Astrocyte (in vitro differentiated cells and primary cell): ENCODE measurements around the gene CLEC4G. TPM values are rescaled to one million over a fixed set of nuclear protein-coding genes. Genes with fewer than 3 reads are reported as not detected.
"Not testable (repeated sequence)": the region's sequence is repeated elsewhere in the genome, so short reads cannot be mapped to it uniquely, and the experiment has no call there.

Experiments used
- DNase-seq: peaks from one replicate; pipeline ENCODE4 v3.0.0-alpha.2; 2010; ENCODE audit warnings: low read depth
- FAIRE-seq: peaks from 2 replicates; lab custom pipeline; 2011; peaks lifted over from hg19 to GRCh38; lab: Jason Lieb, UNC
- H2AFZ ChIP-seq: 2 replicates; pipeline ENCODE4 v1.6.0; 2012; ENCODE audit warnings: low read depth, low read length, inconsistent platforms
- H3K27ac ChIP-seq: 2 replicates; pipeline ENCODE4 v1.5.1; 2011; ENCODE audit warnings: low read depth, low read length, inconsistent platforms
- H3K27me3 ChIP-seq: 2 replicates; pipeline ENCODE4 v1.6.0; 2011; ENCODE audit warnings: low read length, inconsistent platforms; ENCODE audit not compliant: insufficient read depth
- H3K36me3 ChIP-seq: 2 replicates; pipeline ENCODE4 v1.5.1; 2011; ENCODE audit warnings: low read length, inconsistent platforms; ENCODE audit not compliant: insufficient read depth
- H3K4me1 ChIP-seq: 2 replicates; pipeline ENCODE4 v1.5.1; 2011; ENCODE audit warnings: low read length, inconsistent platforms; ENCODE audit not compliant: insufficient read depth
- H3K4me2 ChIP-seq: 2 replicates; pipeline ENCODE4 v1.6.0; 2012; ENCODE audit warnings: low read length, inconsistent platforms
- H3K4me3 ChIP-seq: 2 replicates; pipeline ENCODE4 v1.5.1; 2011; ENCODE audit warnings: low read depth, mild to moderate bottlenecking, low read length, inconsistent platforms; ENCODE audit not compliant: insufficient read depth
- H3K79me2 ChIP-seq: 2 replicates; pipeline ENCODE4 v1.6.0; 2012; ENCODE audit warnings: mild to moderate bottlenecking, low read length, inconsistent platforms; ENCODE audit not compliant: insufficient read depth
- H3K9ac ChIP-seq: 2 replicates; pipeline ENCODE4 v1.6.0; 2012; ENCODE audit warnings: mild to moderate bottlenecking, low read length, inconsistent platforms
- H3K9me3 ChIP-seq: 2 replicates; pipeline ENCODE4 v1.5.1; 2012; ENCODE audit warnings: low read depth, mild to moderate bottlenecking, low read length, inconsistent platforms; ENCODE audit not compliant: insufficient read depth
- H4K20me1 ChIP-seq: 2 replicates; pipeline ENCODE4 v1.6.0; 2012; ENCODE audit warnings: low read length, inconsistent platforms; ENCODE audit not compliant: insufficient read depth
- H3K27ac Mint-ChIP-seq: one replicate; pipeline ENCODE4 v1.8.0; 2021; ENCODE audit warnings: mild to moderate bottlenecking, mixed read lengths; ENCODE audit not compliant: unreplicated experiment
- H3K27me3 Mint-ChIP-seq: one replicate; pipeline ENCODE4 v1.8.0; 2021; ENCODE audit warnings: low read depth, mixed read lengths; ENCODE audit not compliant: unreplicated experiment
- H3K36me3 Mint-ChIP-seq: one replicate; pipeline ENCODE4 v1.8.0; 2021; ENCODE audit warnings: low read depth, mixed read lengths; ENCODE audit not compliant: unreplicated experiment
- H3K4me1 Mint-ChIP-seq: one replicate; pipeline ENCODE4 v1.8.0; 2021; ENCODE audit warnings: low read depth, mixed read lengths; ENCODE audit not compliant: unreplicated experiment
- H3K4me3 Mint-ChIP-seq: one replicate; pipeline ENCODE4 v1.8.0; 2021; ENCODE audit warnings: mild to moderate bottlenecking, moderate library complexity, mixed read lengths; ENCODE audit not compliant: unreplicated experiment
- H3K9me3 Mint-ChIP-seq: one replicate; pipeline ENCODE4 v1.8.0; 2021; ENCODE audit warnings: mild to moderate bottlenecking, mixed read lengths; ENCODE audit not compliant: unreplicated experiment
- CTCF ChIP-seq: IDR thresholded peaks from 2 replicates; pipeline ENCODE4 v1.5.1; 2011; ENCODE audit warnings: low read depth, mild to moderate bottlenecking, inconsistent platforms, low read length, moderate library complexity; ENCODE audit not compliant: insufficient read depth
- EZH2 ChIP-seq: IDR thresholded peaks from 2 replicates; pipeline ENCODE4 v1.6.1; 2012; ENCODE audit warnings: mild to moderate bottlenecking, low read length, inconsistent platforms; ENCODE audit not compliant: insufficient read depth
- total RNA-seq: library from RNA; stranded (reverse); gene quantifications from 2 replicates; pipeline ENCODE4 v1.2.1, GENCODE V29; 2021

Gene CLEC4G
- total RNA-seq, 1 donor from 2014 or later, result not detected

DNA sequence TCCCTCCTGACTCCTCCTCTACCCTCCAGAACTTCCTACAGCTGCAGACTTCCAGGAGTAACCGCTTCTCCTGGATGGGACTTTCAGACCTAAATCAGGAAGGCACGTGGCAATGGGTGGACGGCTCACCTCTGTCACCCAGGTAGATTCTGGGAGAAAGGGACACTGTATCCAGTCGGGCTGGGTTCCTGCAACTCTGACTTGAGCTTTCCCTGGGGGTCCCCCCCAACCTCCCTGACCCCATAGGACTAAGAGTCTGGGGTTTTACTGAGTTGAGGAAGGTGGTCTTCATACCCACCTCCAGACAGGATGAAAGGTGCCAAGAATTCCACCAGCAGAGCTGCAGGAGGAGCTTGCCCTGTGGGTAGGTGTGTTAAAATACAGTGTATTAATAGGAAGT is 35.6 kb upstream of the CLEC4G start:
- Mint-ChIP-seq H3K9me3 (peaks cover 8% of the 10 kb centered on the region), H3K36me3 (no peaks in the 10 kb centered on the region), H3K4me3 (no peak overlapping the region), H3K27ac (no peak overlapping the region), H3K4me1 (peaks cover 3% of the 10 kb centered on the region), H3K27me3 (peaks cover 49% of the 10 kb centered on the region)
- H2AFZ ChIP-seq, result no peak overlapping the region
- H3K4me2 ChIP-seq, result no peak overlapping the region
- no peaks in the 10 kb centered on the region for H3K79me2 ChIP-seq
- H3K27ac ChIP-seq, result no peak overlapping the region
- TF ChIP-seq EZH2, result no peak
- TF ChIP-seq CTCF, result no peak
- DNase-seq (no peak), FAIRE-seq (no peak)
- no peaks in the 10 kb centered on the region for H3K9me3 ChIP-seq
- no peak overlapping the region for H3K4me3 ChIP-seq
- no peaks in the 10 kb centered on the region for H4K20me1 ChIP-seq
- H3K36me3 ChIP-seq, result no peaks in the 10 kb centered on the region
- no peak overlapping the region for H3K9ac ChIP-seq
- H3K27me3 ChIP-seq, result peaks cover 4% of the 10 kb centered on the region
- no peaks in the 10 kb centered on the region for H3K4me1 ChIP-seq

GRCh38 chr19:7766535-7766934 is 34.6 kb upstream of the CLEC4G start:
- Mint-ChIP-seq H3K4me3 (no peak overlapping the region), H3K27me3 (peaks cover 49% of the 10 kb centered on the region), H3K27ac (no peak overlapping the region), H3K4me1 (no peaks in the 10 kb centered on the region), H3K36me3 (no peaks in the 10 kb centered on the region), H3K9me3 (peaks cover 12% of the 10 kb centered on the region)
- H3K9me3 ChIP-seq, result no peaks in the 10 kb centered on the region
- H3K79me2 ChIP-seq, result no peaks in the 10 kb centered on the region
- FAIRE-seq (no peak), DNase-seq (no peak)
- H3K27ac ChIP-seq, result no peak overlapping the region
- no peaks in the 10 kb centered on the region for H3K36me3 ChIP-seq
- H3K9ac ChIP-seq, result no peak overlapping the region
- H3K4me1 ChIP-seq, result no peaks in the 10 kb centered on the region
- no peak overlapping the region for H3K4me3 ChIP-seq
- peaks cover 4% of the 10 kb centered on the region for H3K27me3 ChIP-seq
- no peak overlapping the region for H2AFZ ChIP-seq
- H4K20me1 ChIP-seq, result no peaks in the 10 kb centered on the region
- TF ChIP-seq EZH2, result no peak
- no peak for TF ChIP-seq CTCF
- no peak overlapping the region for H3K4me2 ChIP-seq

GRCh38 chr19:7765043-7765442 is 33.1 kb upstream of the CLEC4G start:
- FAIRE-seq, H4K20me1 ChIP-seq: not testable (repeated sequence)

DNA sequence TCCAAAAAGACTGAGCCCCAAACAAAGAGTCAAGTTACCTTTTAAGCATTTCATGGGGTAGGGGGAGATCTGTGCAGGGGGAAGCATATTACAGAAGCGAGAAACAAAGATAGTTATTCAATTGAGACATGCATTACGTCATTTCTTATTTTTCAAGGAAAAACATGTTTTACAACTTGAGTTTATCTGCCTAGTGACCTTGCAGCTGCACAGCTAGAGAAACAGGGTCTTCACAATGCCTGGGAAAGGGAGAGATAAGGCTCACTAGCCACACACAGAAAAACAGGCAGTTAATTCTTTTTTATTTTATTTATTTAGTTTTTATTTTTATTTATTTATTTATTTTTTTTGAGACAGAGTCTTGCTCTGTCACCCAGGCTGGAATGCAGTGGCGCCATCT is 32.2 kb upstream of the CLEC4G start:
- FAIRE-seq, H4K20me1 ChIP-seq, H3K9me3 ChIP-seq, H3K27me3 ChIP-seq, H3K79me2 ChIP-seq, H3K4me2 ChIP-seq, H3K4me3 ChIP-seq, H3K27ac ChIP-seq, H3K4me3 Mint-ChIP-seq, H3K36me3 ChIP-seq, H3K4me1 Mint-ChIP-seq, H3K27ac Mint-ChIP-seq, H3K36me3 Mint-ChIP-seq, H3K9ac ChIP-seq, DNase-seq, H2AFZ ChIP-seq, H3K4me1 ChIP-seq: not testable (repeated sequence)
- Mint-ChIP-seq H3K9me3 (peaks cover 17% of the 10 kb centered on the region), H3K27me3 (peaks cover 47% of the 10 kb centered on the region)

More at GRCh38 chr19:7765043-7765442, 33.1 kb upstream of the CLEC4G start:
- not testable (repeated sequence) for H3K27ac Mint-ChIP-seq, DNase-seq, H3K9ac ChIP-seq, H3K4me1 ChIP-seq, H3K79me2 ChIP-seq, H3K4me3 Mint-ChIP-seq, H3K4me3 ChIP-seq, H3K36me3 Mint-ChIP-seq, H2AFZ ChIP-seq, H3K9me3 ChIP-seq, H3K4me2 ChIP-seq, H3K36me3 ChIP-seq, H3K27ac ChIP-seq, H3K4me1 Mint-ChIP-seq, H3K27me3 ChIP-seq
- Mint-ChIP-seq H3K27me3 (peaks cover 53% of the 10 kb centered on the region), H3K9me3 (peaks cover 15% of the 10 kb centered on the region)
